Parathyroid adenoma (tissue), 2 donors: ENCODE results near the gene PLCG2.

Experiments used
- H2AFZ ChIP-seq: fragments of 300-600 bp; sonication (generic); one replicate; pipeline ENCODE4 v1.7.0; 2017; ENCODE audit warnings: antibody characterized with exemption, mild to moderate bottlenecking
- H3K27ac ChIP-seq: fragments of 300-600 bp; sonication (generic); one replicate; pipeline ENCODE4 v1.7.0; 2017
- H3K27me3 ChIP-seq: fragments of 300-600 bp; sonication (generic); one replicate; pipeline ENCODE4 v1.7.0; 2017; ENCODE audit warnings: low read length; ENCODE audit not compliant: control insufficient read depth, insufficient read depth
- H3K36me3 ChIP-seq: fragments of 300-600 bp; sonication (generic); one replicate; pipeline ENCODE4 v1.7.0; 2017; ENCODE audit warnings: low read length; ENCODE audit not compliant: control insufficient read depth, insufficient read depth
- H3K4me1 ChIP-seq: fragments of 300-600 bp; sonication (generic); one replicate; pipeline ENCODE4 v1.7.0; 2017; ENCODE audit warnings: control low read depth
- H3K4me2 ChIP-seq: fragments of 300-600 bp; sonication (generic); one replicate; pipeline ENCODE4 v1.7.0; 2017; ENCODE audit warnings: low read length
- H3K4me3 ChIP-seq: fragments of 300-600 bp; sonication (generic); one replicate; pipeline ENCODE4 v1.7.0; 2017; ENCODE audit warnings: low read depth, low read length
- H3K79me2 ChIP-seq: fragments of 300-600 bp; sonication (generic); one replicate; pipeline ENCODE4 v1.7.0; 2017; ENCODE audit warnings: control low read depth
- H3K9ac ChIP-seq: fragments of 300-600 bp; sonication (generic); one replicate; pipeline ENCODE4 v1.7.0; 2017; ENCODE audit warnings: mild to moderate bottlenecking
- H3K9me3 ChIP-seq: fragments of 300-600 bp; sonication (generic); one replicate; pipeline ENCODE4 v1.7.0; 2017; ENCODE audit warnings: low read length; ENCODE audit not compliant: control insufficient read depth
- TF ChIP-seq, protein P1 (sequence below): fragments of 300-600 bp; sonication (generic); IDR thresholded peaks from one replicate; pipeline ENCODE4 v1.7.0; 2017; ENCODE audit warnings: antibody characterized with exemption, mild to moderate bottlenecking
- donor health status: primary hyperparathyroidism.

PLCG2 gene

DNA sequence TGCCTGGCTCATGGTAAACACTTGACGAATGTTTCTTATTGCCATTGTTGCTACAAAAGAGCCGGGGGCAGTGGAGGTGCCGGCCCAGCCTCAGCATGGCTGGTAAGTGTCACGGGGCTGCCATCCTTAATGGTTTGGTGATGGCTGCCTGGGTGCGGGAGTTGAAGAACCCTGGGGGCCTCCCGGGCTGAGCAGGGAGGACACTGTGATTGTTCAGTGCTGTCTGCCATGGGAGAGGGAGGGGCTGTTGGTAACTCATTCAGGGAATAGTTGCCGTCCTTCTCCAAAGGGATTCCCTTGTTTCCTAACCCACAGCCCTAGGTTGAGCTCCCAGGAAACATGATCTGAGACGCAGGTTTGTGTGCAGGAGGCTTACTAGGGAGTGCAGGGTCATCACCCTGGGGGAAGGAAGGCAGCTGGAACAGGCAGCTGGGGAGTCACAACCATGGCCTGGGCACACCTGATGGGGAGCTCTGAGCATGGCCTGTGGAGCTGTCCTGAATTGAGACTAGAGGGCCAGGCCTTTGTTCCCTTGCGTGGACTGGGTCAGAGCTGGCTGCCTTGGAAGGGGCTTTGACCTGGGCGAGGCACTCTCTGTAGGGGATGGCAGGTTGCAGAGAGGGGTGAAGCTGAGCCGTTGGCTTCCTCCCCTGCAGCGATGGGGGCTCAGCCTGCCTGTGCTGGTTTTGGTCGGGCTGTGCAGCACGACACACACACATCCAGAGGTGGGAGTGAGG lies 85.7 kb downstream of the PLCG2 start:
- Histone ChIP-seq H3K4me3 (no peak overlapping the region), H3K9me3 (no peaks in the 10 kb centered on the region), H3K27me3 (no peaks in the 10 kb centered on the region), H3K9ac (no peak overlapping the region), H3K79me2 (no peaks in the 10 kb centered on the region), H2AFZ (no peak overlapping the region), H3K4me1 (no peaks in the 10 kb centered on the region), H3K4me2 (no peak overlapping the region), H3K36me3 (no peaks in the 10 kb centered on the region), H3K27ac (no peak overlapping the region)
- TF ChIP-seq, protein P1, sequence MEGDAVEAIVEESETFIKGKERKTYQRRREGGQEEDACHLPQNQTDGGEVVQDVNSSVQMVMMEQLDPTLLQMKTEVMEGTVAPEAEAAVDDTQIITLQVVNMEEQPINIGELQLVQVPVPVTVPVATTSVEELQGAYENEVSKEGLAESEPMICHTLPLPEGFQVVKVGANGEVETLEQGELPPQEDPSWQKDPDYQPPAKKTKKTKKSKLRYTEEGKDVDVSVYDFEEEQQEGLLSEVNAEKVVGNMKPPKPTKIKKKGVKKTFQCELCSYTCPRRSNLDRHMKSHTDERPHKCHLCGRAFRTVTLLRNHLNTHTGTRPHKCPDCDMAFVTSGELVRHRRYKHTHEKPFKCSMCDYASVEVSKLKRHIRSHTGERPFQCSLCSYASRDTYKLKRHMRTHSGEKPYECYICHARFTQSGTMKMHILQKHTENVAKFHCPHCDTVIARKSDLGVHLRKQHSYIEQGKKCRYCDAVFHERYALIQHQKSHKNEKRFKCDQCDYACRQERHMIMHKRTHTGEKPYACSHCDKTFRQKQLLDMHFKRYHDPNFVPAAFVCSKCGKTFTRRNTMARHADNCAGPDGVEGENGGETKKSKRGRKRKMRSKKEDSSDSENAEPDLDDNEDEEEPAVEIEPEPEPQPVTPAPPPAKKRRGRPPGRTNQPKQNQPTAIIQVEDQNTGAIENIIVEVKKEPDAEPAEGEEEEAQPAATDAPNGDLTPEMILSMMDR = no peak

DNA sequence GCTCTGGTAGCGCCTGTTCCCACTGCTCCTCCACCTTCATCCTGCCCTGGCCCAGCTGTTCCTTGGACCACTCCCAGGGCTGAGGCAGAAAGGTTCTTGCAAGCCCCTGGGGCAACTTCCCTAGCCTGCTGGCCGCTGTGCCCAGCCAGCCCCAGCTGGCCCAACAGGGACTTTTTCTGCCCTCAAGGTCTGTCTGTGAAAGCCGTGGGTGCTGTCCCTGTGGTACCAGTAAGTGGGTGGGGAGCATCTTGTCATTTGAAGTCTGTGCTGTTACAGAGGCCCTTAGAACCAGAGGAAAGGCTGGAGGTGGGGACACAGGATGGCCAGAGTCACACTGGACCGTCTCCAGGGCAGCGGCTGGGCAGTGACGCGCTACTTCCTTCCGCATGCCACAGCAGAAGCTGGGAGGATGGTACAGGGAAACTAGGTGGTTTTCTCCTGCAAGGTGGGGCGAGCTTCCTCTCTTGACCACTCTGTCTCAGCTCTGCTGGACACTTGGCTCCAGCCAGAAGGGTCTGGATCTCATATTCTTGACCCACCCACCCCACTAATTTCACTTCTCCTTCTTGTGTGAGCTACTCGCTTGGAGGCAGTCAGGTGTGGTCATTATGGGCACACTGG lies 87.8 kb downstream of the PLCG2 start:
- H3K4me1 ChIP-seq = no peaks in the 10 kb centered on the region
- TF ChIP-seq, protein P1 = no peak
- no peak overlapping the region for H2AFZ ChIP-seq
- H3K9ac ChIP-seq = no peak overlapping the region
- peak overlapping the region; percentile 77 for H3K27ac ChIP-seq
- H3K9me3 ChIP-seq = no peaks in the 10 kb centered on the region
- H3K79me2 ChIP-seq = no peaks in the 10 kb centered on the region
- no peaks in the 10 kb centered on the region for H3K36me3 ChIP-seq
- H3K27me3 ChIP-seq = no peaks in the 10 kb centered on the region
- no peak overlapping the region for H3K4me2 ChIP-seq
- no peak overlapping the region for H3K4me3 ChIP-seq

DNA sequence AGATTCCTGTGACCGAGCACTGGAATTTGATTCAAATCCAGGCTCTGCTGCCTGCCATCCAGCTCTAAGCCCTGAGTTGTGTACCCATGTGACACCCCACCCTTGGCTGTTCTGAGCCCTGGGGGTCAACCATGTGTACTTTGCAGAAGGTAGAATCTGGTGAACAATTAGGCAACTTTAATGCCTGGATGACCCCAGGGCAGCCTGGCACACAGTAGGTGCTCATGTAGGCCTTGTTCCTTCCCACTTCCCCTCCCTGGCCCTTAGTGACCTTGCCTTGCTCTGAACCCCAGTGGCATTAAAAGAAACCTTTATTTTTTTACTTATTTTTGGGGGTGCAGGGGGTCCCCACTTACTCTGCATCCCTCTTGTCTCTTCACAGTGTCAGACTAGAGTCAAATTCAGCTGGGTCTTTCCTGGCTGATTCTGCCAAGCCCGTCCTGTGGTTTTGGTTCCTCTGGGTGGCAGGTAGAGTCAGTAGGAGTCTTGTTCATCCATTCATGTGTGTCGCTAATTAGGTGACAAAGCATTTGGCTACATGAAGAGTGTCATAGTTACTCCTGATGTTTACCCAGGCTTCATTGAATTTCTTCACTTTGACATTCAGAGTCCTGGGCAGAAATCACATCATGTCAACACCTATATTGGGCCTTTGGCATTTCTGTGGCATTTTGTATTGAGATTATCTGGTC lies 89.1 kb downstream of the PLCG2 start:
- Histone ChIP-seq H3K9ac (no peak overlapping the region), H3K36me3 (no peaks in the 10 kb centered on the region), H3K9me3 (no peaks in the 10 kb centered on the region), H3K27me3 (no peaks in the 10 kb centered on the region), H3K79me2 (no peaks in the 10 kb centered on the region), H2AFZ (no peak overlapping the region), H3K4me1 (no peaks in the 10 kb centered on the region), H3K4me3 (no peak overlapping the region), H3K27ac (no peak overlapping the region), H3K4me2 (no peak overlapping the region)
- TF ChIP-seq, protein P1 = no peak

DNA sequence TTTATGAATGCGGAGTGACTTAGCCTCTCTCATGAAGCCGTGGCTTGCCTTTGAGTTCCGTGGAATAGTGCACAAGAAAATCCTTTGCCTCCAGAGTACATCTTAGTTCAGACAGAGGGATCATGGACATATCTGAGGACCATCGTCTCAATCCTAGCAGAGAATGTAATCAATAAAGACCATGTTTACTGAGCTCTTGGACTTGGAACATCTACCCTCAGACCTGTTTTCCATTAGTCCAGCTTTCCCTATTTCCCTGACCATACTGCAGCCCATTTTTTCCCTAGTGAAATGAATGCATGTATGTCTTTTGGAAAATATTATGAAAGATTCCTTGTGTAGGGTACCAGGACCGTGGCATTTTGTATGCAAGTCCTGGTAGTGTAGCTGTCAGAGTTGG lies 90.2 kb downstream of the PLCG2 start:
- H3K4me2 ChIP-seq = no peak overlapping the region
- no peaks in the 10 kb centered on the region for H3K4me1 ChIP-seq
- TF ChIP-seq, protein P1 = no peak
- no peaks in the 10 kb centered on the region for H3K9me3 ChIP-seq
- H3K27ac ChIP-seq = no peak overlapping the region
- H3K4me3 ChIP-seq = no peak overlapping the region
- no peaks in the 10 kb centered on the region for H3K36me3 ChIP-seq
- no peaks in the 10 kb centered on the region for H3K79me2 ChIP-seq
- H3K27me3 ChIP-seq = no peaks in the 10 kb centered on the region
- H2AFZ ChIP-seq = no peak overlapping the region
- H3K9ac ChIP-seq = no peak overlapping the region
